OCI-LY1 (cell line): ENCODE data around the gene SIK2.

ENCODE experiments used
- CTCF ChIP-seq: fragments of 200-600 bp; sonication (generic), shearing (Covaris generic); IDR thresholded peaks from 2 replicates; pipeline ENCODE4 v1.5.1; 2017; ENCODE audit warnings: mild to moderate bottlenecking, antibody characterized with exemption, low read length, moderate library complexity, mixed read lengths
- EZH2 ChIP-seq: fragments of 200-600 bp; sonication (generic), shearing (Covaris generic); IDR thresholded peaks from 2 replicates; pipeline ENCODE4 v1.8.0; 2017; ENCODE audit warnings: borderline replicate concordance, mixed run types, mild to moderate bottlenecking, antibody characterized with exemption, low read length, moderate library complexity, mixed read lengths

- TF ChIP-seq CTCF = no peak
- TF ChIP-seq EZH2 = no peak
These were observed 139.5 kb downstream of the SIK2 start for GRCh38 chr11:111741751-111742150.
